Smooth muscle cell (in vitro differentiated cells): ENCODE results near the gene TBX1. TPM values are rescaled to one million over a fixed set of nuclear protein-coding genes. Genes with fewer than 3 reads are reported as not detected.

Experiments used
- DNase-seq: peaks from one replicate; lab custom pipeline; 2025; ENCODE audit not compliant: unreplicated experiment; lab: John Stamatoyannopoulos, UW
- H2AFZ ChIP-seq: fragments of 200-600 bp; sonication (generic); 2 replicates; pipeline ENCODE4 v1.6.0; 2016; ENCODE audit warnings: antibody characterized with exemption, low read depth, mild to moderate bottlenecking
- H3F3A ChIP-seq: fragments of 200-600 bp; sonication (generic); 2 replicates; pipeline ENCODE4 v1.6.0; 2017; ENCODE audit warnings: antibody characterized with exemption, low read depth
- H3K27ac ChIP-seq: fragments of 200-600 bp; sonication (generic); 2 replicates; pipeline ENCODE4 v1.5.1; 2016; ENCODE audit warnings: low read depth, mild to moderate bottlenecking
- H3K27me3 ChIP-seq: fragments of 200-600 bp; sonication (generic); 2 replicates; pipeline ENCODE4 v1.6.1; 2016; ENCODE audit warnings: low read depth, mild to moderate bottlenecking
- H3K36me3 ChIP-seq: fragments of 200-600 bp; sonication (generic); 2 replicates; pipeline ENCODE4 v1.5.1; 2016; ENCODE audit warnings: low read depth
- H3K4me1 ChIP-seq: fragments of 200-600 bp; sonication (generic); 2 replicates; pipeline ENCODE4 v1.5.1; 2016; ENCODE audit warnings: low read depth
- H3K4me2 ChIP-seq: fragments of 200-600 bp; sonication (generic); 2 replicates; pipeline ENCODE4 v1.6.0; 2016; ENCODE audit warnings: mild to moderate bottlenecking
- H3K4me3 ChIP-seq: fragments of 200-600 bp; sonication (generic); 2 replicates; pipeline ENCODE4 v1.5.1; 2016; ENCODE audit warnings: mild to moderate bottlenecking
- H3K79me2 ChIP-seq: fragments of 200-600 bp; sonication (generic); 2 replicates; pipeline ENCODE4 v1.6.0; 2016; ENCODE audit warnings: low read depth, mild to moderate bottlenecking
- H3K9ac ChIP-seq: fragments of 200-600 bp; sonication (generic); 2 replicates; pipeline ENCODE4 v1.6.0; 2016; ENCODE audit warnings: low read depth
- H3K9me3 ChIP-seq: fragments of 200-600 bp; sonication (generic); replicated peaks from 2 replicates; pipeline ENCODE4 v1.5.1; 2016; ENCODE audit warnings: low read depth
- H4K20me1 ChIP-seq: fragments of 200-600 bp; sonication (generic); 2 replicates; pipeline ENCODE4 v1.6.0; 2016; ENCODE audit warnings: low read depth
- CTCF ChIP-seq: fragments of 200-600 bp; sonication (generic); IDR thresholded peaks from 2 replicates; pipeline ENCODE4 v1.5.1; 2017; ENCODE audit warnings: borderline replicate concordance, mild to moderate bottlenecking, antibody characterized with exemption; ENCODE audit not compliant: insufficient read depth, poor library complexity, severe bottlenecking
- WGBS: methylation state at CpG from one replicate; pipeline ENCODE4 v1.1.7; 2016; ENCODE audit warnings: low lambda C conversion rate; 5-methylcytosine and 5-hydroxymethylcytosine counted together
- polyA plus RNA-seq: library from polyadenylated mRNA; unstranded; fragments of >200 nt; fragmentation: Nextera tagmentation; extraction: Ambion mirVana; gene quantifications from 2 replicates; pipeline ENCODE4 v1.2.1, GENCODE V29; 2016
- total RNA-seq: library from RNA; depleted of rRNA; stranded (reverse); fragments of >200 nt; gene quantifications from 2 replicates; pipeline ENCODE4 v1.2.3, GENCODE V29; 2014

Gene TBX1
- total and polyA plus RNA-seq, 2 experiments from 2014 or later: not detected

GRCh38 chr22:19743081-19743480 is 17.5 kb upstream of the TBX1 start:
- Histone ChIP-seq H4K20me1 (no peaks in the 10 kb centered on the region), H3K36me3 (no peaks in the 10 kb centered on the region), H3F3A (no peaks in the 10 kb centered on the region), H3K4me3 (no peak overlapping the region), H3K4me1 (no peaks in the 10 kb centered on the region), H3K4me2 (no peak overlapping the region), H3K27ac (no peak overlapping the region), H2AFZ (no peak overlapping the region), H3K9ac (no peak overlapping the region), H3K79me2 (no peaks in the 10 kb centered on the region), H3K9me3 (no peaks in the 10 kb centered on the region), H3K27me3 (no peaks in the 10 kb centered on the region)
- no peak for DNase-seq
- TF ChIP-seq CTCF: no peak
- 88% methylated on average over 6 of the region's 6 CpGs for WGBS

GRCh38 chr22:19743651-19744050 is 16.9 kb upstream of the TBX1 start:
- Histone ChIP-seq H3K36me3 (no peaks in the 10 kb centered on the region), H3K4me2 (no peak overlapping the region), H3K27me3 (no peaks in the 10 kb centered on the region), H3F3A (no peaks in the 10 kb centered on the region), H3K4me1 (no peaks in the 10 kb centered on the region), H3K9ac (no peak overlapping the region), H3K4me3 (no peak overlapping the region), H4K20me1 (no peaks in the 10 kb centered on the region), H3K27ac (no peak overlapping the region), H2AFZ (no peak overlapping the region), H3K79me2 (no peaks in the 10 kb centered on the region), H3K9me3 (no peaks in the 10 kb centered on the region)
- 98% methylated on average over 4 of the region's 4 CpGs for WGBS
- no peak for DNase-seq
- no peak for TF ChIP-seq CTCF

GRCh38 chr22:19744350-19745006 is 16.1 kb upstream of the TBX1 start:
- no peaks in the 10 kb centered on the region for H3K36me3 ChIP-seq
- no peaks in the 10 kb centered on the region for H3K79me2 ChIP-seq
- no peak overlapping the region for H3K9ac ChIP-seq
- no peak for DNase-seq
- 92% methylated on average over 13 of the region's 13 CpGs for WGBS
- H3K27ac ChIP-seq: no peak overlapping the region
- no peak for TF ChIP-seq CTCF
- no peaks in the 10 kb centered on the region for H3K27me3 ChIP-seq
- H4K20me1 ChIP-seq: no peaks in the 10 kb centered on the region
- no peaks in the 10 kb centered on the region for H3K9me3 ChIP-seq
- no peaks in the 10 kb centered on the region for H3K4me1 ChIP-seq
- no peak overlapping the region for H2AFZ ChIP-seq
- no peak overlapping the region for H3K4me2 ChIP-seq
- H3F3A ChIP-seq: no peaks in the 10 kb centered on the region
- H3K4me3 ChIP-seq: no peak overlapping the region
